DMS53 treated with DMSO at 0.1 percent for 48 hours (cell line): Measurements from ENCODE around the gene SLC13A3.

Experiments used
- DNase-seq: peaks from one replicate; lab custom pipeline; 2025; ENCODE audit not compliant: unreplicated experiment; lab: John Stamatoyannopoulos, UW

SLC13A3 gene

GRCh38 chr20:46651091-46651962, at the start of gene SLC13A3:
Gene SLC13A3, minus strand, starts transcription at chr20:46651459. Its CDS starts 38 bp downstream, at chr20:46651421.
- no peak for DNase-seq

- no peak for DNase-seq
Observed at GRCh38 chr20:46701057-46701456, 49.8 kb upstream of the SLC13A3 start.

DNA sequence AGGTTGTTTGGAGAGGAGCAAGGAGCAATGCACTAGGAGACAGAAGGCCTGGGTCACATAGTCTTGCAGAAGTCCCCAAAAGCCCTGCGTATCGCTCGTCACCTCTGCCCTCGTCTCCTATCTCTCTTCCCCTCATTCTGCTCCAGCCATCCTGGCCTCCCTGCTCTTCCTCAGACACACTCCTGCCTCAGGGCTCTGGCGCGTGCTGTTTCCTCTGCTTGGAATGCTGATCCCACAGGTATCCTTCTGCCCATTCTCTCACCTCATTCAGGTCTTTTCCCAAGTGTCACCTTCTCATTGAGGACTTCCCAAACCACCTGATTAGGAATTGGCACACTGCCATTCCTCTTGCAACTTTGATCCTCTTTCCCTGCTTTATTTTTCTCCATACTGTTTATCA, 49.2 kb upstream of the SLC13A3 start:
- DNase-seq, result no peak

DNA sequence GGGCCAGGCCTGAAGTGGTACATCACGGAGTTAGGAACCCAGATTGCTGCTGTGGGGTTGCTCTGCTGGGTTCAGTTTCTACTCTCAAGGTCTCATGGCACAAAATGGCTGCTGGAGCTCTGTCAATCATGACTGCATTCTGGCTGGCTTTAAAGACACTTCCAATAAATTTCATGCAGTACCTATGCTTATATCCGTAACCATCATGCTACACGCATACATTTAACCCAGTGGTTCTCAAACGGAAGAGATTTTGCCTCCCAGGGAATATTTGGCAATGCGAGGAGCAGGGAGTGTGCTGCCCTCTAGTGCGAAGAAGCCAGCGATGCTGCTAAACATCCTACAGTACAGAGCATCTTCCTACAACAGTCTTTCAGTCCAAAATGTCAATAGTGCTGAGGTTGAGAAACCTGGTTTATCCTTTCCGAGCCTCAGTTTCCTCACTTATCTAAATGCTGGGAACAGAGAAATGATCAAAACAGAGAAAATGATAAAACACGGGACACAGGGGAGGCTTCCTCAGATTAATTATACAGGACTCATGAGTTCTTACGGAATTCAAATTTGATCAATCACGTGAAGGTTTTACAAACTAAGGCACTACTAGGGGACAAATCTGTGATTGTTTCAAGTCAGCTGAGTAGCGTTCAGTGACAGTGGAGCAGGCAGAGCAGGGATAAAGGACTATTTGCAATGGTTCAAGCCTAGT, 48.5 kb upstream of the SLC13A3 start:
- DNase-seq, result no peak

- DNase-seq, result no peak
Observed at GRCh38 chr20:46698788-46699187, 47.5 kb upstream of the SLC13A3 start.

- no peak for DNase-seq
Observed at GRCh38 chr20:46696791-46697279, 45.6 kb upstream of the SLC13A3 start.

- no peak for DNase-seq
Observed at GRCh38 chr20:46695892-46696291, 44.6 kb upstream of the SLC13A3 start.

GRCh38 chr20:46694484-46694883, 43.2 kb upstream of the SLC13A3 start:
- no peak for DNase-seq

GRCh38 chr20:46691196-46691595, 39.9 kb upstream of the SLC13A3 start:
- DNase-seq, result no peak

- DNase-seq, result no peak
Observed at GRCh38 chr20:46690219-46691106, 39.2 kb upstream of the SLC13A3 start.

DNA sequence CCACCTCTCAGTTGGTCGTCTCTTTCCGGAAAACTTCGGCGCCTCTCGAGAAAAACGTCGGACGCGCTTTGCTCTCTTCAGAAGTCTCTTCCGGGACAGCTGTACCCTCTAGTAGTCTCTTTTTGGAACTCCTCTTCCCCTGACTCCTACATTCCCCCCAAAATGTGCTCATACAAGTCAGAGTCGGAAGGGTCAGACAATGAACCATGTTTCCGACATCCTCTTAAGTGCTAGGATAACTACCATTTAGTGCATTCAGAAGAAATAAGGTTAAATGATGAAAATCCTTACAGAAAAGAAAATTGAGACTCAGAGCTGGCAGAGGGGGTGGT, 38.5 kb upstream of the SLC13A3 start:
- DNase-seq, result no peak

- DNase-seq, result peak; percentile 85
Observed at GRCh38 chr20:46689082-46689753, 38.0 kb upstream of the SLC13A3 start, which contains the start of gene TP53RK. Gene TP53RK, minus strand, starts transcription at chr20:46689444. Its CDS starts 30 bp downstream, at chr20:46689414.

DNA sequence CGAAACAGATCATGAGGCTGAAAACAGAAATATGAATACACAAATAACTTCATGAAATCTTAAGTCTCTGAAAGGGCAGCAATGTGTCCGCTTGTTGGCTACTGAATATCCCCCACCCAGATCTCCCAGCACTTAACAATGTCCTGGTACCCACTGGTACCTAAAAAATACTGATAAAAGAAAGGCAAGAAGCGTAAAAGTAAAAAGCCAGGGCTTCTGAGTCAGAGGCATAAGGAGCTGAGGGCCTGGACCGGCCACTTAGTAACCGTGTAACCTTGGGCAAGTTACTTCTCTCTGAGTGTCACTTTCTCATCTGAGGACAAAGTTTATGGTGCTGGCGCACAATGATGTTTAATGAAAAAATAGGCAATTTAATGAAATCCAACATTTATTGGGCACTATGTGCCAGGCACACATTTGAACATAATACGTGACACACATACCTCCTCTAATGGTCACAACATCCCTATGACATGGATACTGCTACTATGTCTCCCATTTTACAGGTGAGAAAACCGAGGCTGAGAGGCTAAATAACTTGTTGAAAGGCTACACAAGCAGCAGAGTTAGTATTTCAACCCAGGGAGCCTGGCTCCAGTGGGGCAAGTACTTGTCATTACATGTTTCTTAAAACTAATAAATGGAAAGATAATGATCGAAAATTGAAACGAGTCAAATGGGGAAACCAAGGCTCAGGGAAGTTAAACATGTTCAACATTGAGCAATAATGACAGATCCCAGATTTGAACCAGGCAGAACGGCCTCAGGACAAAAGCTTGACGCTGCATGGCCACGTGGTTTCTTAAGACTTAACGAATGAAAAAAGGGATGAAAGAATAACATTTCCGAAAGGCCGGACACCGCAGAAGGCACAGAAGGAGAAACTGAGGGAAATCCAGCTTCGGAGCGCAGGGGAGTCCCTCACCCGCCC, 37.2 kb upstream of the SLC13A3 start:
- peak; percentile 29 for DNase-seq

- DNase-seq, result peak; percentile 58
Observed at GRCh38 chr20:46683939-46684750, 32.9 kb upstream of the SLC13A3 start.

GRCh38 chr20:46683668-46683938, 32.3 kb upstream of the SLC13A3 start:
- no peak for DNase-seq

DNA sequence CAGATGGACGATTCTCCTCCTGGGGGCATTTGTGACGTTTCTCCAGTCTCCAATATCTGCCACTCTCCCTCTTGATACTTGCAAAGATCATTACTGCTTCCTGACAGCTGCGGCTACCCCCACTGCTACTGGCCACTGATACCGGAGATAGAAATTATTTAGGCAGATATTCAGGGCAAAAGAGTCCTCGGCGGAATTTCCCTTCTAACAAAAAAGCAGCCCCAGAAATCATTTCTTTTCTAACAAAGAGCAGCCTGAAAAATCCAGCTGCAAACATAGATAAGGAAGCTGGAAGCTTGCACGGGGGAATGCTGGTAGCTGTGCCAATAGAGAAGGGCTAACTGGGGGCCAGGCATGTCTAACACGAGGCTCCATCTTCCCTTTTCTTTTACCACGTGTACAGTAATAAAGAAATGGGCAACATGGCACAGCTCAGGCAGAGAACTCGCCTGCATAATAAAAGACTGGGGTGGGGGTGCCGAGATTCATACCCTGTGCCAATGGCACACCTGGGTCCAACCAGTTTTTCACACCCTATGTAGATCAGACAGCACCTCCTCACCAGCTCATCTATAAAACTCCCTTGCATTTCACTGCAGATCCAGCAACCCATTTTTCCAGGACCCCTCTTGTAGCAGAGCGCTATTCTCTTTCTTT, 31.9 kb upstream of the SLC13A3 start:
- no peak for DNase-seq

GRCh38 chr20:46682063-46682821, 31.0 kb upstream of the SLC13A3 start:
- DNase-seq, result no peak
